Astrocyte (in vitro differentiated cells and primary cell): ENCODE measurements around the gene ZDHHC8.

ENCODE experiments used
- CTCF ChIP-seq: IDR thresholded peaks from 2 replicates; pipeline ENCODE4 v1.5.1; 2011; ENCODE audit warnings: low read depth, mild to moderate bottlenecking, inconsistent platforms, low read length, moderate library complexity; ENCODE audit not compliant: insufficient read depth
- EZH2 ChIP-seq: IDR thresholded peaks from 2 replicates; pipeline ENCODE4 v1.6.1; 2012; ENCODE audit warnings: mild to moderate bottlenecking, low read length, inconsistent platforms; ENCODE audit not compliant: insufficient read depth

- TF ChIP-seq CTCF (no peak), EZH2 (no peak)
These were observed 16.8 kb downstream of the ZDHHC8 start for GRCh38 chr22:20148414-20148813.
